ENCODE measurements around the gene ARHGAP45.
A peak's percentile ranks its signal among the peaks of the same experiment; 100 is the strongest.

Gene ARHGAP45

DNA sequence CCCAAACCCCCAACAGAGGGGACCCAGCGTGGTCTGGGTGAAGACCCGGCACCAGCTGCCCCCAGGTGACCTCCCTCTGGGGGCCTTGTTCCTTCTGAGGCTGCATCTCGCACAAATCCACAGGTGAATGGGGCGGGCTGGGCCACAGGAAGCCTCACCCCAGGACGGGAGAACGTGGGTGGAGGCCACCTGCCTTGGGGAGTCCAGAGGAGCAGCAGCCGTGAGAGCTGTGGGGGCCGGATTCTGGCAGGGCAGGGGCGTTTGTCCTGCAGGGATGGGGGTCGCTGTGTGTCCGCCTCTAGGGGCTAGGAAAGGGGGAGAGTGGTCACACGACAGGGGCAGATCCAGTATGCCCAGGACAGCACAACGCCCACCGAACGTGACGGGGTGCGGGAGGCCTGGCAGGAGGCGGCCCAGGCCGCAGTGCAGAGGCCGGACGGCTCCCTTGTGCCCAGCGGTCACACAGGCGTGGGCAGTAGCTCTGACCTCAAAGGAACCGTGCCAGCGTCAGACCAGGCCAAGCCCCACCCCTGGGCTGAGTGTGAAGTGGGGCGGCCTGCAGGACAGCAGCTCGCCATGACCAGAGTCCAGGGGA lies 21.5 kb downstream of the ARHGAP45 start:
- DNase-seq (ENCODE audit: low read depth): no peak

DNA sequence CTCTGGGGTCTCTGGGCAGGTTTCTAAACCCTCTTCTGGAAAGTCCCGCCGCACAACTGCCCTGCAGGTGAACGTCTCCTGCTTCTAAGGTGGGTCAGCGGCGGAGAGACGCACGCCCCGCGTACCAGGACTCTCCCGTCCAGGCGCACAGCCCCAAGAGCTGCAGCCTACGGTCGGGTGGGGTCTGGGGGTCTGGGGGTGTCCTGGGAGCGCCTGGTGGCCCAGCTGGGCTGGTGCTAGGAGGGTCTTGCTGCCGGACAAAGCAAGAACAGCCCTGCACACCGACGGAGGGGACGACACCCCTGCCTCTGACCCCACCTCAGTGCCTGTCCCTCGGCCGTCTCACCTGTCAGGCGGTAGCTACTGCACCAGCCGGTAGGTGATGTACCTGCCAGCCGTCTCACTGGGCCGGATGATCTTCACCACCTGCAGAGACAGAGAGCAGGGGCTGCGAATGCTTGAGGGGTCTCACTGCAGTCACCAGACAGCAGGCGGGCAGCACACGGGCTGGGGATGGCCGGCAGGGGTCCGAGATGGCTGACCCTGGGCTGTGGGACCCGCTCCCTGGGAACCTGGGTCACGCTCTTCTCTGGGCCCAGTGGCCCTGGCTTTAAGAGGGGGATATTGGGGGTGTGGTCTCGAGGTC lies 22.3 kb downstream of the ARHGAP45 start:
- no peak for DNase-seq (ENCODE audit: low read depth)

DNA sequence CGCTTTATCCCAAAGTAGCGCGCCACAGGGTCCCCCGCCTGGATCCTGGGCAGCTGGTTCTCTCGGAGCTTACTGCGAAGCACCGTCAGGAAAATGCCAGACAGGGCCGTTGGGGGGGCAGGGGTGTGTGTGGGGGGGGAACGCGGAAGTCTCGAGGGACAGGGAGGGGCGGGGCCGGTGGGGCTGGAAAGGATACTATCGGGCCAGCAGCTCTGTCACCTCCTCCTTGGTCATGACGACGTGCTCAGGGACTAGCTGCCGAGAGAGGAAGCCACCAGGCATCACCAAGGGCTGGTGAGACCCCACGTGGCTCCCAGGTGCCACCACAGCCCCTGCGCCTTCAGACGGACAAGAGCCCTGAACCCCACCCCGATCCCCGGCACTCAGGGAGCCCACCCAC lies 22.9 kb downstream of the ARHGAP45 start:
- no peak for DNase-seq (ENCODE audit: low read depth)

DNA sequence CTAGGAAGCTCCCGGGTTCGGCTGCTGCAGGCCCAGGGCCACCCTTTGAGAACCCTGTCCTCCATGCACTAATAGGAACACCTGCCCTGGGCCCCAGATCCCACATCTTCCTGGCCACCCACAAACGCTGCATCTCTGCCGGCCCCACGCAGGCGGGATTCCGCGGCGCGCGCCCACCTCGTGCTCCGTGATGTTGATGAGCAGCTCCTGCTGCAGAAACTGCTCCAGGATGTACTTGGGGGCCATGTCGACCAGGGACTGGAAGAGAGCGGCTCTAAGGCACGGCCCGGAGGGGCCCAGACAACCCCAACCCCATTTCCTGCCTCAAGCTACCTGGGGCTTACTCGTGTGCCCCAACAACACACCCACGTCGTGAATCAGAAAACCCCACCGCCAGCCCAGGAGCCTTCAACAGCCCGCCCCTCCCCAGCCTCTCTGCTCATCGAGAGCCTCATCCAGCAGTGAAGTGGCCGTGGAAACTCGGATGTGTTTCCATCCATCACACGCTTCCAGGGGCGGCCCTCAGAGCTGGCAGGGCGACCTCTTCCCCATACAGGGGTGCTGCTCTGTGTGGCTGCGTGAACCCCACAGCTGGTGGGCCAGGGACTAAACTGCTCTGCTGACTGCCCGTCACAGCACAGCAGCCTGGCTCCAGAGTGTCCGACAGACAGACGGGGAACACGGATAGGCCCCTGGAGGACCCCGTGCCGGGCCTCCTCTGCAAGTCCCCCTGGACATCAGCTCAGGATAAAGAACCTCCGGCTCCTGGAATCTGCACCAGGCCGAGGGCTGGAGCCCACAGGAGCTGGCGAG lies 24.0 kb downstream of the ARHGAP45 start:
- no peak for DNase-seq (ENCODE audit: low read depth)

DNA sequence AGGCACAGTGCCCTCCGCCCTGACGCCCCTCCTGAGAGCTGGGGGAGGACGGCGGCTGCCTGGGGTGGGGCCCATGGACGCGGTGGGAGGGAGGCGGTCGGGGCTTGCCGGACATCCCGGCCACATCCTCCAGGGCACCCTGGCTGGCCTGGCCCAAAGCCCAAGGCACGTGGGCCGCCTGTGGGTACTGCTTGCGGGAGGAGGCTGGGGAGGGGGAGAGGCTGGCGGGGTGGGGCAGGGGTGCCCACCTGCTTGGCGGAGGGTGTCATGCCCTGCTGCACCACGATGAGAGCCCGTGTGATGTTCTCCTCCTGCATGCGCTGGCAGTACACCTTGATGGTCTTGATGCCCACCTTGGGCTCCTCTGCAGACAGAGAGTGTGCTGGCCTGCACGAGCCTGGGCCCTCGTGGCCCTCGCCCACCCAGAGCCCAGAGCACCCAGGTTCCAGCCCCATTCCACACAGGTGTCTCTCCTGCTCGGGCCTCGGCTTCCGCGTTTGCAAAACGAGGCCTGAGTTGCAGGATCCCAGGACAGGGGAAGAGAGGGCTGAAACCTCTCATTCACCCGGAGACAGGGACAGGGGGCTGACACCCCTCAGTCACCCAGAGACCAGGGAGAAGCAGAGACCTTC lies 24.7 kb downstream of the ARHGAP45 start:
- no peak for DNase-seq (ENCODE audit: low read depth)

DNA sequence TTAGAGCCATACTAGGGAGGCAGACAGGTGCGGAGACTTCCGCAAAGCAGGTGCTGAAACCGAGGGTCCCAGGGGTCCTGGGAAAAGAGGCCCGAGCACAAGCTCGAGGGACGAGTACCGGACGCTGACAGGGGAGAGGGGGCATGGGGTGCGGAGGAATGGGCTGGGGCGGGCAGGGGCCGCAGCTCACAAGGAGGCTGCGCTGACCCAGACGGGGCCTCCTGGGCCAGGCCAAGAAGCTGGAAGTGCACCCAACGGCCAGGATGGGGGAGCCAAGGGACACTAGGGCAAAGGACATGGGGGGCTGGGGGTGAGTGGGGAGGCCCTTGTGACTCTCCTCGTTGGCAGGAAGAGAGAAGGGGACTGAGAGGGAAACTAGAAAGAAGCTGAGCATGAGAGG lies 26.4 kb downstream of the ARHGAP45 start:
- no peak for DNase-seq (ENCODE audit: low read depth)

DNA sequence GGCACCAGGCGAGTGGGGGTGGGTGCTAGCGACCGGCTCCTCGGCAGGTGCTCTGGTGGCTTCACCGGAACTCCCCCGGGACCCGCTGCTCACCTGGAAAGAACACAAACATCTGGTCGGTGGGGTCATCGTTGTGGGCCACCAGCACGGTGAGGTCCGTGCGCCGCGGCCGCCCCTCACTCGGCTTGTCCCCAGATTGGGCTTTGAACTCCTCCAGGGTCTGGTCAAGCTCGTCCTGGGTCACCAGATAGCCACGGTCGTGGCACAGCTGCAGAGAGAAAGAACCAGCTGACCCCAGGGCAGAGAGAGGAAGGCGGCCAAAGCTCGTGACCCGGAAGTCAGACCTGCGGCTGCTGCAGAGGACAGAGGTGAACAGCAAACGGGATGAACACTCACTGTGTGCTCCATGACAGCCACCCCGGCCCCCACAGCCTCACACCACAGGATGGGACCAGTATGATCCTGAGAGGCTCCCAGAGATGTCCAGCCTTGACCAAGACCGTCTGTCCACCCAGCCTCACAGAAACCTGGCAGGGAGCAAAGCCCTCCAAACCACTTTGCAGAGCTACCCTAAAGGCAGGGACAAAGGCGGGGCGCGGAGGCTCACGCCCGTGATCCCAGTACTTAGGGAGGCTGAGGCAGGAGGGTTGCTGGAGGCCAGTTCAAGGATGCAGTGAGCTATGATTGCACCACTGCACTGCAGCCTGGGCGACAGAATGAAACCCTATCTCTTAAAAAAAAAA lies 27.0 kb downstream of the ARHGAP45 start:
- DNase-seq (ENCODE audit: low read depth): no peak

DNA sequence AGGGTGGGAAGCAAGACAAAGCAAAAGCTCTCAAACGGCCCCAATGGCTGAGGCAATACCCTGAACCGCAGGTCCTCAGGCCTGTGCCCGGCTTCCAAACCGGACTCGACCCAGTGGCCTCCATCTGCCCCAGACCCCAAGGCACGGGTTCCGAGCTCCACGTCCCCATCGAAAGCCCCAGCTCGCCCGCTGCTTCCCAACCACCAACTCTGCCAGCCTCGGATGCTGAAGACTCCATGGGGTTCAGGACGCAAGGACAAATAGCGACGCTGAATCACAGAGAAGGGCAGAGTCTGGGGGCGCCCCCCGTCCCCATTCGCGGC lies 27.6 kb downstream of the ARHGAP45 start:
- DNase-seq (ENCODE audit: low read depth): no peak

DNA sequence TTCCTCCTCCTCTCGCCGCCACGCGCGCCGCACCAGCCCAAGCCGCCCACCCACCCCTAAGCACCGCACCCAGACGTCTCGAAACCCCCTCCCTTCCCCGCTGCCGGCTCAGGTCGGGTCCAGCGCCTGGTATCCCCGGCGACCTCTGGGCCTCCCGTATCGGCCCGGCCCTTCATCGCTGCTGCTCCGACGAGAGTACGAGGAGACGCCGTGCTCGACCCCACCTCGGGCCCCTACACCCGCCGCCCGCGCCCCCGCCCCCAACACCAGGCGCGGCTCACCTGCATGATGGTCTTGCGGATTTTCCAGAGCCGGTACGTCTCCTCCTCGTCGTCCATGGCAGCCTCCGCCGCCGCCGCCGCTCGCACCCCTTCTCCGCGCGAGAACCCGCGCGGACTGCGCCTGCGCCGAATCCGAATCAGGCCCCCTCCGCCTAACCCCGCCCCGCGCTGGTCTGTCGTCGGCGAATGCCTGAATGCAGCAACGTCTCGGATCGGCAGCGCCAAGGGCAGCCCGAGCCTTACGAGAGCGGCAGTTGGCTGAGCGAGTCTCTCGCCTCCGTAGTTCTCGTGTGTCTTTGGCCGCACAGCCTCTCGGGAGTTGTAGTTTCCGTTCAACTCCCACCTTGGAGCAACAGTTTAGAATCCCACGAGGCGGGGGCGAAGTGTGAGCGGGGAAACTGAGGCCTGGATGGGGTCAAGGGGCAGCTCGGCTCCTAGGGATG lies 28.2 kb downstream of the ARHGAP45 start, which contains the start of gene POLR2E:
Gene POLR2E (minus strand): TSS at position 398 of the 724 bp plus-strand sequence. CDS start 60 bp downstream, at position 338.
- peak; percentile 95 for DNase-seq (ENCODE audit: low read depth)

DNA sequence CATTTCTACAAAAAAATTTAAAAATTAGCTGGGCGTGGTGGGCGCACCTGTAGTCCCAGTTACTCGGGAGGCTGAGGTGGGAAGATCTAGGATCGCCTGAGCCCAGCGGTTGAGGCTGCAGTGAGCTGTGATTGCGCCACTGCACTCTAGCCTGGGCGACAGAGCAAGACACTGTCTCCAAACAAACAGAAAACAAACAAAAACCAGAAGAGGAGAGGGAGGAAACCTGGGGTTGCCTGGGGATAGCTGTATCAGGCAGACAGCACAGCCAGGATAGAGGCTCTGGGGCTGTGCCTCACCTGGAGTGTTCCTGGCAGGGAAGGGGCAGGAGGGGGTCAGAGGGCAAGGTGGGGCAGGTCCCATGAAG lies 30.8 kb downstream of the ARHGAP45 start:
- DNase-seq (ENCODE audit: low read depth): no peak

DNA sequence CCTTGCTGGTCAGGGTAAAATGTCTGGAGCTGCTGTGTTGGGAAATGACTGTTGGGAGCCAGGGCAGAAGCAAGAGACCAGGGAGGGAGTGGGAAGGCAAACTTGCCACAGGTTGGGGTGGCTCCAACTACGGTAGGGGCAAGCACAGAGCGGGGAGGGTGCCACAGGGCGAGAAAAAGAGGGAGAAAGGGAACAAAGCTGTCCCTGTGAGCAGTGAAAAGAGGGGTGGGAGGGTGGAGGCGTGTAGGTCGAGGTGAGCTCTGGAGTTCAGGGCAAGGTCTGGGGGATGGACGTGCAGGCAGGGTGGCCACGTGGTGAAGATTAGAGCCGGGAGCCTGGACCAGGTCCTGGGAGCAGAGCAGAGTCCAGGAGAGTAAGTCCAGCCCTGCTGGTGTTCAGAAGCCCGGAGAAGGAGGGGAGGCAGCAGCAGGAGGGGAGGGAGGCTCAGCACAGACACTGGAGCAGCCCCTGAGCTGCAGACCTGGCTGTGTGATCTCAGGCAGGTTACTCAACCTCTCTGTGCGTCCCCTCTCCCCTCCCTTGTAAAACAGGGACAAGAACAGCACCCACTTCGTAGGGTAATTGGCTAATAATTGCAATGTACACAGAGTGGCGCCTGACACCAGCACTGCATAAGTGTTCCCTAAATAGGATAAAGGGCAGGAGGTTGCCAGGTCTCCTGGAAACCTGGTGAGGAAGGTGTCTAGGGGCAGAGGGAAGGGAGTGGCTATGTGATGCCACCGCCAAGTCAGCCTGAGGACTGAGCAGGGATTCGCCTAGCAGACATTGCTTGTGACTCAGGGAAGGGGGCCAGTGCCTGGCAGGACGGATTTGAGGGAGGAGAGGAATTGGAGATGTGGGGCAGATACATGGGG lies 31.4 kb downstream of the ARHGAP45 start:
- peak; percentile 41 for DNase-seq (ENCODE audit: low read depth)

DNA sequence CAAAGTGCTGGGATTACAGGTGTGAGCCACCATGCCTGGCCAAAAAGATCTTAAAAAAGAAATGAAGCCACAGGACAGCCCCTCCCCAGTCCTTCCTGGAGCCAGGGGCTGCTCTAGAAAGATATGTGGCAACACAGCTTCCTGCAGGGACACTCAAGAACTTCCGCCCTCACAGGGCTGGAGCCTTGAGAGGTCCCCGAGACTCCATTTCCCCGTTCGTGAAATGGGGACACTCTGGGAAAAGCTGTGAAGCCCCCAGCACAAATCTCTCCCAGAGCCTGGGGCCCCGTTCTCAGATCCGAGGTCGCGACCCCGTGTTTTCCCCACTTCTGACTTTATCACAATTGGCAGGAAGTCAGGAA lies 34.4 kb downstream of the ARHGAP45 start:
- no peak for DNase-seq (ENCODE audit: low read depth)

DNA sequence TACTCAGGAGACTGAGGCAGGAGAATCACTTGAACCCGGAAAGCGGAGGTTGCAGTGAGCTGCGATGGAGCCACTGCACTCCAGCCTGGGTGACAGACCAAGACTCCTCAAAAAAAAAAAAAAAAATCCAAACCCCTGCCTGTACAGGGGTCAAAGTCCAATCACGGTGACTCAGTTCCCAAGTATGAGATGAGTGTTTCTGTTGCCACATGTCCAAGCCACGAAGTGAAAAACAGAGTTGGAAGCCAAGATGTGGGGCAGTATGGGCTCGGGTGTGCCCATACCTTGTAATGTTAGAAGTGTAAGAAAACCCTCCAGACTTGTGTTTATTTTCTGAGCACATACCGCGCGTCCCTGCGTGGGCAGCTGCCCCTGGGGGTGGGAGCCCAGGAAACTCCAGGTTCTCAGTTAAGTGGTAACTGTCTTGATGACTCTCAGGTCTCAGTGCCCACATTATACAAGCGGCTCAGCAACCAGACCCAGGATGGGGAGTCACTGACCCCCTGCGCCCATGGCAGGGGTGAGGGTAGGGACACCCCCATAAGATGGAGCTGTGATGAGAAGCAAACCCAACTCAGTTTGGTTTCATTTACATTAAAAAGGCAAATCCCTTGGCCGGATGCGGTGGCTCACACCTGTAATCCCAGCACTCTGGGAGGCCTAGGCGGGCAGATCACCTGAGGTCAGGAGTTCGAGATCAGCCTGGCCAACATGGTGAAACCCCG lies 35.6 kb downstream of the ARHGAP45 start:
- peak; percentile 100 for DNase-seq (ENCODE audit: low read depth)

DNA sequence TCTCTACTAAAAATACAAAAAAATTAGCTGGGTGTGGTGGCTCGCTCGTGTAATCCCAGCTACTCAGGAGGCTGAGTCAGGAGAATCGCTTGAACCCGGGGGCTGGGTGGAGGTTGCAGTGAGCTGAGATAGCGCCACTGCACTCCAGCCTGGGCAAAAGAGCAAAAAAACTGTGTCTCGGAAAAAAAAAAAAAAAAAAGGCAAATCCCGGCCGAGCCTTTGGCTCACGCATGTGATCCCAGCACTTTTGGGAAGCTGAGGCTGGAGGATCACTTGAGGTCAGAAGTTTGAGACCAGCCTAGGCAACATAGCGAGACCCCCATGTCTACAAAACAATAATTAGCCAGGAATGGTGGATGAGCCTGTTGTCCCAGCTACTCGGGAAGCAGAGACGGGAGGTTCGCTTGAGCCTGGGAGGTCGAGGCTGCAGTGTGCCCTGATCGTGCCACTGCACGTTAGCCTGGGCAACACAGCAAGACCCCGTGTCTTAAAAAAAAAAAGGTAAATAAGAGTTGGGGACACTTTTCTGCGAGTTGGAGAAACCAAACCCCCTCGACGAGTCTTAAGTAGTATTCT lies 36.3 kb downstream of the ARHGAP45 start:
- DNase-seq (ENCODE audit: low read depth): peak; percentile 35

DNA sequence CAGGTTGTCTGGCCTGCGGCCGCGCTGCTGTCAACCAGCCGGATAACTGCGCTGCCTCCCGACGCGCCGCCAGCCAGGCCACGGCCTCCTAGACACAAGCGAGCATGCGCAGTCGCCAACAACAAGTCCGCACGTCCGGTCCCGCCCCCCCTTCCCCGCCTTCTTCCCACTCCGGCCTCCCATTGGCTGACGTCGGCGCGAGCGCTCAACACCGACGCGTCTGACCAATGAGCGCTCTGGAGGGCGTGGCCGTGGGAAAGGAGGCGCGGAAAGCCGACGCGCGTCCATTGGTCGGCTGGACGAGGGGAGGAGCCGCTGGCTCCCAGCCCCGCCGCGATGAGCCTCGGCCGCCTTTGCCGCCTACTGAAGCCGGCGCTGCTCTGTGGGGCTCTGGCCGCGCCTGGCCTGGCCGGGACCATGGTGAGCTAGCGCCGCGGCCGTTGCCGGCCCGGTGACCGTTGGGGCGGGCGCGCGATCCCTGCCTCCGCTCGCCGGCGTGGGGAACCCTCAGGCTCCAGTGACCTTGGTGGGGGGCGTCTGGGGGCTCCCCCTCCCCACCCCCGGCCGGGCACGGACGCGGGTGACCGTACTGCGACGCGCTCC lies 36.8 kb downstream of the ARHGAP45 start, which contains the start of gene GPX4:
Gene GPX4 (plus strand): TSS at position 287 of the 603 bp plus-strand sequence. CDS start 50 bp downstream, at position 337.
- peak; percentile 98 for DNase-seq (ENCODE audit: low read depth)

DNA sequence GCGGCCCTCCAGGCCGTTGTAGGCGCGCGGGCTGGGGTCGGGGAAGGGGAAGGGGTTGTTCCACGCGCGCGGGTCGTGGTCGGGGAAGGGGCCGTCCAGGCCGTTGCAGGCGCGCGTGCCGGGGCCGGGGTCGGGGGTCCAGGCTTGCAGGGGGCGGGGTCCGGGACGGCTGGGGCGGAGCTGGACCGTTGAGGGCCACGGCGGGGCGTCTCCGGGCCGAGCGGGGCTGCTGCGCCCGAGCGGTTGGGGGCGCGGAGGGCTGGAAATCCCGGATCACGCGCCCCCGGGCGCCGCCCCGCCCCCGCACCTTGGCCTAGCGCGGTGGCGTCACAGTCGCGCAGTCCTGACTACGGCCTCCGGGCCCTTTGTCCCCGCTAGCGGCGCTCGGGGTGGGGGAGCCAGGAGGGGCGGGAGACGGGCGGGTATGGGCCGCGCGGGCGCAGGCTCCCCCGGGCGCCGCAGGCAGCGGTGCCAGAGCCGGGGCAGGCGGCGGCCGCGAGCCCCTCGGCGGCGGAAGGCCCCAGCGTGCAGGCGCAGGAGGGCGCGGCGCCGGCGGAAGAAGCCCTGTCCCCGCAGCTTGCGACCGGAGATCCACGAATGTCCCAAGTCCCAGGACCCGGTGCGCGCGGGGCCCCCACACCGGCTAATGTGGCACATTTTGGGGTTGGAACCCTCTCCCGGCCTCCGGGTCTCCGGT lies 37.5 kb downstream of the ARHGAP45 start:
- DNase-seq (ENCODE audit: low read depth): peak; percentile 47

DNA sequence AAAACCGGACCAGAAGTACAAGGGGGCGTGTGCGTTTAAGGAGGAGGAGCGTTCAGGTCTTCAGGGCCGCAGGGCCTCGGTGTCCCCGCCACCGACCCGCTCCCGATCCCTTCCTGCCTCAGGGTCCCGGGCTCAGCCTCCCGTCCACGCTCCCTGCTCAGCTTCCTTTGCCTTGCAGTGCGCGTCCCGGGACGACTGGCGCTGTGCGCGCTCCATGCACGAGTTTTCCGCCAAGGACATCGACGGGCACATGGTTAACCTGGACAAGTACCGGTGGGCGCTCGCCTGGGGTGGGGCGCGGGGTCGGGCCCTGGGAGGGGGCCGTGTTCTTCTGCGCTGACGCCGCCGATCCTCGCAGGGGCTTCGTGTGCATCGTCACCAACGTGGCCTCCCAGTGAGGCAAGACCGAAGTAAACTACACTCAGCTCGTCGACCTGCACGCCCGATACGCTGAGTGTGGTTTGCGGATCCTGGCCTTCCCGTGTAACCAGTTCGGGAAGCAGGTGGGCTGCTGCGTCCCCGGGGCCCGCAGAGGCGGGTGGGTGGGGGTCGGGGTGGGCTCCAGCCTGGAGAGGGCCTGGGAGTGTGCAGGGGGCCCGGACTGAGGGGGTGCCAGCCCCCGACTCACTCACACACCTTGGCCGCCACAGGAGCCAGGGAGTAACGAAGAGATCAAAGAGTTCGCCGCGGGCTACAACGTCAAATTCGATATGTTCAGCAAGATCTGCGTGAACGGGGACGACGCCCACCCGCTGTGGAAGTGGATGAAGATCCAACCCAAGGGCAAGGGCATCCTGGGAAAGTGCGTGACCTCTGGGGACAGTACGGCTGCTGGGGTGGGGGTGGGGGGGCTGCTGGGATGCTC lies 38.3 kb downstream of the ARHGAP45 start:
- DNase-seq (ENCODE audit: low read depth): peak; percentile 39

All from amniotic epithelial cell (primary cell).